ENCODE measurements around the gene RTP4. TPM values are rescaled to one million over a fixed set of nuclear protein-coding genes. Genes with fewer than 3 reads are reported as not detected.

RTP4 gene
- total RNA-seq, 2 experiments from 2014 or later: 0.13 TPM; not detected in 1

DNA sequence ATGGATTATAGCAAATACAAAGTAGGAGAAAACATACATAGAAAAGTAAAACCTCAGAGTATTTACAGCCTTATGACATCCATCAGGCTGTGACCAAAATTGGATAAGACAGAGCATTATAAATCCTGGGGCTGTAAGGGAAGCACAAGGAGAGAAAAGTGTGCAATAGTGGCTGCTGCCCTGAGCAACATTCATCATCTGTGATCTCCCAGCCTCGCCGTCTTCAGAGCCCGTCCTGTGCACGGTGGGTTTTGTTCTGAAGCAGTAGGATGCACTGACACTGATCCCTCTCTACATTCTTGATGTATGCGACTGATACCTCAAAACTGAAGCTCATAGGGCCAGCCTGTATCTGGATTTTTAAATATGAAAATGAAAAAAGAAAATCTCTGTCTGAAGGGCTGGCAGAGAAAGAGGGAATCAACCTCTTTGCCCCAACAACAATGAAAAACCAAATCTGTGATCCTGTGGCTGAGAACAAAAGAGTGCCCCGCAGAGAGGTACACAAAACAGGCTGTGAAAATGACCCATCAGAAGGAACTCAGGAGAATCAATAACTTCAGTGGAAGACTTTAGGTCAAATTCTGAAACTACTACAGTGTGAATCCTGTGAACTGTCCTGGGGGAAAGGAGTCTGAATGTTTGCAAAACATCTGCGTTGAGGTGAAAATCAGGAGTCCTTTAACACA is 8.2 kb upstream of the RTP4 start:
- ChIA-PET POLR2A (interaction anchor here (0.5 to 0.6 kb wide), 2 partner anchors 32 to 314 kb away, joined by 3 read pairs; no protein-coding TSS in a partner anchor), CTCF (ENCODE audit: unreplicated experiment) (no interaction called here)
- Histone ChIP-seq H3K9me3 (ENCODE audit: low read length) (no peaks in the 10 kb centered on the region), H3K4me1 (ENCODE audit: insufficient read depth, low read length, poor library complexity, severe bottlenecking) (no peaks in the 10 kb centered on the region), H3K36me3 (ENCODE audit: insufficient read depth, low read length) (no peaks in the 10 kb centered on the region), H3K27ac (ENCODE audit: low read depth, low read length, poor library complexity, severe bottlenecking) (no peak overlapping the region), H3K4me3 (ENCODE audit: low read depth, low read length, poor library complexity, severe bottlenecking) (no peak overlapping the region), H3K4me2 (ENCODE audit: low read length) (no peak overlapping the region), H4K20me1 (ENCODE audit: insufficient read depth, low read length) (no peaks in the 10 kb centered on the region), H3K79me2 (ENCODE audit: insufficient read depth, low read depth, low read length) (no peaks in the 10 kb centered on the region), H3K9me2 (ENCODE audit: insufficient read depth, low read length) (no peaks in the 10 kb centered on the region), H2AFZ (ENCODE audit: low read length) (no peak overlapping the region)
- no peak for TF ChIP-seq EZH2phosphoT487 (IDR thresholded peaks at IDR 0.05; ENCODE audit: borderline replicate concordance, low read depth, low read length)
- TF ChIP-seq, protein P1, sequence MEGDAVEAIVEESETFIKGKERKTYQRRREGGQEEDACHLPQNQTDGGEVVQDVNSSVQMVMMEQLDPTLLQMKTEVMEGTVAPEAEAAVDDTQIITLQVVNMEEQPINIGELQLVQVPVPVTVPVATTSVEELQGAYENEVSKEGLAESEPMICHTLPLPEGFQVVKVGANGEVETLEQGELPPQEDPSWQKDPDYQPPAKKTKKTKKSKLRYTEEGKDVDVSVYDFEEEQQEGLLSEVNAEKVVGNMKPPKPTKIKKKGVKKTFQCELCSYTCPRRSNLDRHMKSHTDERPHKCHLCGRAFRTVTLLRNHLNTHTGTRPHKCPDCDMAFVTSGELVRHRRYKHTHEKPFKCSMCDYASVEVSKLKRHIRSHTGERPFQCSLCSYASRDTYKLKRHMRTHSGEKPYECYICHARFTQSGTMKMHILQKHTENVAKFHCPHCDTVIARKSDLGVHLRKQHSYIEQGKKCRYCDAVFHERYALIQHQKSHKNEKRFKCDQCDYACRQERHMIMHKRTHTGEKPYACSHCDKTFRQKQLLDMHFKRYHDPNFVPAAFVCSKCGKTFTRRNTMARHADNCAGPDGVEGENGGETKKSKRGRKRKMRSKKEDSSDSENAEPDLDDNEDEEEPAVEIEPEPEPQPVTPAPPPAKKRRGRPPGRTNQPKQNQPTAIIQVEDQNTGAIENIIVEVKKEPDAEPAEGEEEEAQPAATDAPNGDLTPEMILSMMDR (conservative IDR thresholded peaks at IDR 0.05; ENCODE audit: low read length): no peak
- intact Hi-C loops (cut with micrococcal nuclease; ENCODE audit: unreplicated experiment): no loop called here
- no peak for DNase-seq (ENCODE audit: low spot score)
- BruUV-seq (replicated peaks): no TSS peak

DNA sequence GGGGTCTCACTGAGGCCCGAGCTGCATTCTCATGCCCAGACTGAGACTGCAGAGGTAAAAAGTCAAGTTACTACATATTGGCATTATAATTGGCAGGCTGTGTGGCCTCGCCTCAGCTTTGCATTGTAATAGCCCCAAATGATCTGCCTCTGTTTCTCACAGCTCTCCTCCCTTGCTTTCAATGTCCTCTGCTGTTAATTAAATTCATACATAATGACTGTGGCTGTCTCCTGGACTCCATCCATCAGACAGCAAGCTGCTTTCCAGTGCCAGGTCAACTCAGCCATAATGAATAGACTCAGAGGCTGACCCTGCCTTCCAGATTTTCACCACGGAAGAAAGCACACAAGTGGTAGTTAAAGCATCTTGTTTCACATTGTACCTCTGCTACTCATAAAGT is 7.6 kb upstream of the RTP4 start:
- CTCF ChIA-PET (ENCODE audit: unreplicated experiment): no interaction called here
- intact Hi-C loops (cut with micrococcal nuclease; ENCODE audit: unreplicated experiment): no loop called here
- POLR2A ChIA-PET: interaction anchor here (0.6 kb wide), 1 partner anchor 314 kb away, joined by 3 read pairs; no protein-coding TSS in a partner anchor

More for the DNA sequence above, 7.6 kb upstream of the RTP4 start:
- Histone ChIP-seq H3K36me3 (ENCODE audit: insufficient read depth, low read length) (no peaks in the 10 kb centered on the region), H3K4me1 (ENCODE audit: insufficient read depth, low read length, poor library complexity, severe bottlenecking) (no peaks in the 10 kb centered on the region), H3K27ac (ENCODE audit: low read depth, low read length, poor library complexity, severe bottlenecking) (no peak overlapping the region), H3K4me3 (ENCODE audit: low read depth, low read length, poor library complexity, severe bottlenecking) (no peak overlapping the region), H2AFZ (ENCODE audit: low read length) (no peak overlapping the region), H3K79me2 (ENCODE audit: insufficient read depth, low read depth, low read length) (no peaks in the 10 kb centered on the region), H3K9me3 (ENCODE audit: low read length) (no peaks in the 10 kb centered on the region), H4K20me1 (ENCODE audit: insufficient read depth, low read length) (no peaks in the 10 kb centered on the region), H3K4me2 (ENCODE audit: low read length) (no peak overlapping the region), H3K9me2 (ENCODE audit: insufficient read depth, low read length) (no peaks in the 10 kb centered on the region)
- no peak for DNase-seq (ENCODE audit: low spot score)
- TF ChIP-seq EZH2phosphoT487 (IDR thresholded peaks at IDR 0.05; ENCODE audit: borderline replicate concordance, low read depth, low read length): no peak
- TF ChIP-seq, protein P1 (conservative IDR thresholded peaks at IDR 0.05; ENCODE audit: low read length): no peak
- no TSS peak for BruUV-seq (replicated peaks)

All from OCI-LY7 (cell line).